Smooth muscle cell of the brain vasculature (primary cell): ENCODE measurements around the gene UMOD.

ENCODE experiments used
- DNase-seq: peaks from one replicate; pipeline ENCODE4 v3.0.0-alpha.2; 2012; ENCODE audit warnings: low read depth, low spot score

UMOD gene

DNA sequence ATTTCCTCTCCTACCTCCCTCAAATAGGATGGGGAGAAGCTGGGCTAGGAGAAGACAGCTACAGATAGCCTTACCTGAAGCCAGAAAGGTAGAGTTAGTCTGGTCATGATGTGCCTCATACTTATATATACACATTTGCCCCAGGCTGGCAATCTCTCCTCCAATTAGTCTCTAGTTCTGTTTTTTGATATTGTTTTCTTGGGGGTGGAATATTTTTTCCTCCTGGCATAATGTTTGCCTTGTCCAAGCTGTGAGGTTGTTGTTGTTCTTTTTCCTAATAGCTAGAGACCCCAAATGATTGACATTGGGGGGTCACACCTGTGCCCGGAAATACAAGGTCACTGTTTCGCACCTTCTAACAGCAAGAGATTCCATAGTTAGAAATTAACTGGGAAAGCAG, at the start of gene UMOD:
UMOD (minus strand) TSS at position 101 of the 400 bp plus-strand sequence. CDS start 1,978 bp downstream, outside the sequence.
- no peak for DNase-seq

- no peak for DNase-seq
Observed at GRCh38 chr16:20401475-20402016, 49.0 kb upstream of the UMOD start.

GRCh38 chr16:20401066-20401465, 48.6 kb upstream of the UMOD start:
- no peak for DNase-seq

- no peak for DNase-seq
Observed at GRCh38 chr16:20399185-20399584, 46.7 kb upstream of the UMOD start.

DNA sequence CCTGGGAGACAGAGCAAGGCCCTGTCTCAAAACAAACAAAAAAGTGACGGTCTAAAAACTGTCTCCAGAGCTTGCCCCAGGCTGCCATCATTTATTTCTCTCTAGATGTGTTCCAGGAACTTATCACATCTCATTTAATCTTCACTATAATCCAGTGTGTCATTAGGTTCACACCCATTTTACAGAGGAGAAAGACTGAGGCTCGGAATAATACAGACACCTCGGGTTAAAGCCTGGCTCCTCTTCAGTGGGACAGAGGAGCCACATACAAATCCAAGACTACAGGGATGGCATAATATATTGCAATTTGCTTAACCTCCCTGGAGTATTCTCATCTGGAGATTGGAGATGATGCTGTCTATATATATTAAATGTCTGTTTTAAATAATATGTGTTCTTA, 46.1 kb upstream of the UMOD start:
- DNase-seq, result no peak

DNA sequence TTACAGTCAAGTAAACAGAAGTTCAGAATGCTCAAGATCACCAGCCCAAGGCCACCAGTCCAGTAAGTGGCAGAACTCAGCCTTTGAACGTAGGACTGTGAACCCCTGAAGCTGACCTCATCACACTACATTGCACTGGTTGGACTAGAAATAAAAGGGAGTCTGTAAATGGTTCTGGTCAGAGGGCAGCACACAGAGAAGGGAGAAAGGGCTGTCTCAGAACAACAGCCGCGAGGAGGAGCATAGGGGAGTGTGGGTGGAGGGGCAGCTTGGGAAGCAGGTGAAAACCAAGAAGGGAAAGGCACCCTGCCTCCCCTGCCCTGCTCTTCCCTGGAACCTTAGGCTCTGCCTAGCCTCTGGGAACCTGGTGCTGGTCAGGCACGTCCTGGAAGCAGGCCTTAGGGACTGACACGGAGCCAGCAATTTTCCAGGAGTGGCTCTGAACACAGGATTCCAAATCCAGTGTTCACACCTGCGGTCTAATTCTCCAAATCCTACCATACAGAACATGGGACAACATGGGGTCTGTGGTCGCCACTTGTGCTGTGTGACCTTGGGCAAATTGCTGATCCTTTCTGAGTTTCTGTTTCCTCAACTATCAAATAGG, 45.1 kb upstream of the UMOD start:
- DNase-seq, result no peak

GRCh38 chr16:20396846-20397467, 44.4 kb upstream of the UMOD start:
- DNase-seq, result no peak

DNA sequence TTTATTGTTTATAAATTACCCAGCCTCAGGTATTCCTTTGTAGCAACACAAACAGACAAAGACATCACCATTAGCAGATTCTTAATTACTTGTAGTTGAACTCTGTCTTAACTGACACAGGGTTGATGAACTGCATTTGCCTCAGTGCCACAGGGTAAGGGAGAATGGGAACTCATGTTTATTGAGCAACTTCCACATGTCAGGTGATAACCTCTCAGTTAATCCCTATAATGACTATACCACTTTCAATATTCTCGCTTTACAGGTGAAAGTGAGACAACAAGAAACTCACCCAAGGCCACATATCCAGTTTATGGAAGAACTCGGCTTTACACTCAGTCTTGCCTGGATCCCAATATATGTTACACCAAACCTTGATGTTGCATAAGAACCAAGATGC, 43.4 kb upstream of the UMOD start:
- no peak for DNase-seq

DNA sequence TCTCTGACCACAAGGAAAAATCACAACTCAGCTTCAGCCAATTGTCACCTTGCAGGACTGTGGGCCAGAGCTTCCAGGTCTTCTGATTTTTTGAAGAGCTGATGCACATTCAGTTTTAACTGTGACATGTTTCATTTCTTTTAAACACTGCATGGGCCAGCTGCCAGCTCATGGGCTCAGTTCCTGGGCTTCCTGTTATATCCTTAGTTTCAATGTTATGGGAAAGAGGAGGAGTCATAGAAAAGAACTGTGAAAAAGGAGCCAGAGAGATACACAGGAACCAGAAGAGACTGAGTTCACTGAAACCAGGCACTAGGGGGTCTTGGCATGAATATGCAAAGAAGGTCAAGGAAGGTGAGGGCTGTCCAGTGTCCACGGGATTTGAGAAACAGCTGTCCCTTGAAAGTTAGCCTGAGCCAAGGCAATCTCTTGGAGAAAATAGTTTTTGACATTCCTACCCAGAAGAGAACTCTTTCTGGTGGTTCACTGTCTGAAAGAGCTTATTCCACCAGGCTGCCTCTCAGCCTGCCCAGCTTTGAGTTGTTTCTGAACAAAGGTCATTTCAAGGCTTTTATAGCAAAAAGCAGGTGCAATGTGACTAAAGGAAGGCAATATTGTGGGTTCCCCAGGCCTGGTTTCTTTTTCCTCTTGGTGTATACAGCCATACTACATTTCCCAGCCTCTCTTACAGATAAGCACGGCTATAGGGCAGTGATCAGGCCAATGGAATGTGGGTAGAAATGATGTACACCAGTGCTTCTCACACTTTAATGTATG, 41.5 kb upstream of the UMOD start:
- DNase-seq, result no peak

GRCh38 chr16:20391045-20391444, 38.5 kb upstream of the UMOD start:
- no peak for DNase-seq

- DNase-seq, result no peak
Observed at GRCh38 chr16:20388854-20389253, 36.3 kb upstream of the UMOD start.

GRCh38 chr16:20387978-20388377, 35.5 kb upstream of the UMOD start:
- DNase-seq, result no peak

DNA sequence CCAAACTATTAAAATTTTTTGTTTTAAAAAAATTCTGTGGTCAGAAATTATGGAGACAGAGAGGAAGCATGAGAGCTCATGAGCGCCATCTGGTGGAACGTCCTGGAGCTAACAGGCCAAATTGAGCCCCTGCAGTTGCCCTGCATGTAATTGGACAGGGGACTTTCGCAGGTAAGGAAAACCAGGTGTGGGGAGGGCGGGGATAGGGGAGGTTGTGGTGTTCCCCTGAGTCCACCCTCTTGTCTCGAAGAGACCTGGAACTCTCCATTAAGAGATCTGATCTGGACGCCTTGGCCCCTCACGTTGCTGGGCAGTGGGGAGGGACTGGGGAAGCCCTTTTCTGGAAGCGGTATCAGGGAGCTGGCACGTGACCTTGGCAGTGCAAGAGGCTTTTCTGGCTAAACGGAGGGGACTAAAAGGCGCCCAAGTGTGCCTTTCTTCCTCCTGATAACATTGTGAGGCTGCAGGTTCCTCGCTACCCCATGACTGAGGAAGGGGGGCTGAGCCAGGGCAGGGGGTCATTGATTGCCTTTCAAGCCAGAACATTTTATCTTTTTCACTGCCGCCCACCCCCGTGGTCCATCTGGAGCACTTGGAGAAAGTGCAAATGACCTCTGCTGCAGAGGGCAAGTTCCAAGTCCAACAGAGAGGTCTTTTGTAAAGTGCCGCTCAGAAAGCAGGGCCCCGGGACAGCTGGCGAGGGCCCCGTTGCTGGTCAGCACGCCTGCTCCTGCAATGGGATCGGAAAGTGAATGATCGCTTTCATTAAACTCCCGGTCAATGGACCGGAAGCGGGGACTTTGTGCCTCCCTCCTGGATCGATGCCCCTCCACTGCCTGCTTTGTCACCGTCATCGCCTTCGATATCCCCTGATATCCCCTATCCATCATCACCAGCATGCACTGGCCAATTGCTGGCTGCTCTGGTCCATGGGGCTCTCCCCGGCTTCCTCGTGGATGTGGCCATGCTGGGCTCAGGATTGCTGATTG, 33.6 kb upstream of the UMOD start:
- DNase-seq, result no peak

DNA sequence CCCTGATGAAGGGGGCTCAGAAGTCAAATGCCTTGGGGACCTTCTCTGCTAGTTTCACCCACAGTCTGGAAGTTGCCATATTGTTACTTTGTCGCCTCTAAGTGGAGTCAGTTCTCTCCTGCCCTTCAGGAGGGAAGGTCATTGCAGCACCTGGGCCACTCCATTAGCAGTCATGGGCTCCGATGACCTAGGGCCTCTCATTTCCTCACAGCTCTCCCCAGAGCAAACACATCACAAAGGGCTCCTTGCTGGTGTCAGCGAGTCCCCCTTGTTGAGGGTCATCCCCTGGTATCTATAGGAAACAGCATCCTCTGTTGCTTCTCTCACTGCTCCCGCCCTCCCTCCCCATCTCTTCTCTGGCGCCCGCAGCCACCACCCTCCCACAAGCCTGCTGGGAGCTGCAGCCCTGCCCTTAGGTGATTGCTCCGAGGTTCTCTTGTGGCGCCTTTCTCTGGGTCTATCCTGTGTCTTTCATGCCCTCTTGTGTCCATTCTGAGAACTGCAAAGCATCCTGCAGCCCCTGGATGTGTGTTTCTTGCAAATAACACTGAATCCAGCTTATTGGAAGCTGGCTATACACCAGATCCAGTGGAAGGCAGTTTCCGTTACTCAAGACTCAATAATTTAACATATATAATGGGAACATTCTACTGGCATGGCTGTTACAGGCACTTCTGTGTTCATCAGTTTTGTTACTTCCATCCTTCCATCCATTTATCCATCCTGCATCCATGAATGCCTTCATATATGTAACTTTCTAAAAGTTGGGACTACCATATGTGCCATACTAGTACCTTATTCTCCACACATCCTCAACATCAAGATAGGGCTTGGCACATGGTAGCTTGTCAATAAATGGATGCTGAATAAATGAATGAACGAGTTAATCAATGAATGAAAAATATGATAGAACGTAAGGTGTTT, 30.9 kb upstream of the UMOD start:
- DNase-seq, result no peak

- no peak for DNase-seq
Observed at GRCh38 chr16:20382202-20382948, 29.9 kb upstream of the UMOD start.

DNA sequence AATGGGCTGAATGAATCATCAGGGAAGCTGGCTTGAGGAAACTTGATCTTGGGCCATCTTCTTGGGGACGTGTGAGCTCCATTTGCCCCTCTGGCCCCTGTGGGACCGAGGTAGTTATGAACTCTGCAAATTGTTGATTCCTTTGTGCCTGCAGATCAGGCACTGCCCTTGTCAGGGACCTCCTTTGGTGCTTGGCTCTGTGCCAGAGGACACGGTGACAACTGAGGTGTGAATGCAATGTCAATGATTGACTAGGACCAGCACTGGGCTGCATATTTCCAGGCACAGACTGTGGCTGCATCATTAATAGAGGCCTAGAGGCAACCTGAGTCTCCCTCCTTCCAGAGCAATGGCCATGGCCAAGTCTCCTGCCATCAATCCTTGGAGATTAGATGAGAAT, 28.3 kb upstream of the UMOD start:
- no peak for DNase-seq

DNA sequence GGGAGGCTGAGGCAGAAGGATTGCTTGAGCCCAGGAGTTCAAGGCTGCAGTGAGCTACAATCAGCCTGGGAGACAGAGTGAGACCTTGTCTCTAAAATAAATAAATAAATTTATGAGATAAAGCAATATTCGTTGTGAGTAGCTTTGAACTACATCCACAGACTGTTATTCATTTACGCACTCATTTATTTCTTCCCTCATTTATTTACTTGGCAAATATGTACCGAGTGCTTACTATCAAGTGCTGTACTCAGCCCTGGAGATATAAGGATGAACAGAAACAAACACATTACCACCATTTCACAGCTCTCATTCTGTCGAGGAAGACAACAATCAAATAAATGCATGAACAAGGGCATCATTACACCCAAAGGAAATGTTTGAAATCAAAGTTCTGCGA, 24.7 kb upstream of the UMOD start:
- no peak for DNase-seq

DNA sequence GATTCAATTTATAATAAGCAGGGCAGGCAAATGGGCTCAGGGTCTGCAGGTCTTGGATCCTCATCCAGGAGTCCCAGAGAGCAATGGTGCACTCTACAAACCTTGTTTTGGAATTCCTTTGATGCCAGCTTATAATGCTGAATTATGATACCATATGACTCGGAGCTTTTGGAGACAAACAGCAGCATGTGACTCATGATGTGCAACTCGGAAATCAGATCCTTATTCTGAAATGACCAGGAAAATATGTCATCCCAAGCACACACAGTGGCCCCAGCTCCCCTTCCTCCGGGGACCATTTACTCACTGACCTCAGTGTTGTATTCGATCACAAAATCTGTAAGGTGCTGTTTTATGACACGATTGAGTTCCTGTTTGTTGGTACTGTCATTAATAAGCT, 20.2 kb upstream of the UMOD start:
- DNase-seq, result no peak

GRCh38 chr16:20369452-20370054, 17.0 kb upstream of the UMOD start:
- DNase-seq, result no peak
